Erythroblast (primary cell): ENCODE measurements around the gene KIN.

Source experiments
- GATA1 ChIP-seq: IDR thresholded peaks from 2 replicates; pipeline ENCODE4 v1.6.1; 2011; ENCODE audit warnings: low read depth, mild to moderate bottlenecking, control low read depth, low read length, moderate library complexity
- POLR2A ChIP-seq: IDR thresholded peaks from 2 replicates; pipeline ENCODE4 v1.6.1; 2011; ENCODE audit warnings: mild to moderate bottlenecking, low read length

GRCh38 chr10:7802606-7803005 lies 14.8 kb upstream of the KIN start:
- TF ChIP-seq POLR2A (no peak), GATA1 (no peak)
